ENCODE measurements around the gene YAP1.

The YAP1 gene

DNA sequence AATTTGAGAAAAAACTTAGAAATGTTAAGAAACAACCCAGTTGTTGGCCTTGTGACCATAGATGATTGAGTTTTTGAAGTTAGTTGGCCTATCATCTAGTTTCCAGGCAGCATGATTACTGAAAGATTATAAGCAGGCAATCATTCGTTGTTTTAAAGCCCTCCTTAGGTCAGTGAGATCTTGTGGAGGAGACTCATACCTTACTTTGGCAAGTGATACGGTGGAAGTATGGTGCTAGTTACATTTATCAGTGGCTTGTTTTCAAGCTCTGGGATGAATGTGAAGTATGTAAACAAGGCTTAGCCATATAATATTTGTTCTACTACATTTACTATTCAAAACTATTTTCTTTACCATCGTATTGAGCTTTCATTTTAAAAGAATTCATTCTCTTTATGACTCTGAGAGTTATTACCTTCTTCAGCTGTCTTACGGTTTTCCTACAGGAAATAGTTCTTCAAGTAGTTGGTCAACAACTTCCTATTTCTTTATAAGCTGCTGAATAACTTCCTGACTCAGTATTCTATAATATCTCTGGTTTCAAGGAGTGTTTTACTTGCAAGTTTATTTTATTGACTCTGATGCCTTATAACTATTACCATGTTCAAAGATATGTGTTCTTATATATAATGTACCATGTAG, 7.3 kb downstream of the YAP1 start:
- DNase-seq = no peak

- DNase-seq = no peak
Observed at GRCh38 chr11:102118937-102119336, 8.7 kb downstream of the YAP1 start.

DNA sequence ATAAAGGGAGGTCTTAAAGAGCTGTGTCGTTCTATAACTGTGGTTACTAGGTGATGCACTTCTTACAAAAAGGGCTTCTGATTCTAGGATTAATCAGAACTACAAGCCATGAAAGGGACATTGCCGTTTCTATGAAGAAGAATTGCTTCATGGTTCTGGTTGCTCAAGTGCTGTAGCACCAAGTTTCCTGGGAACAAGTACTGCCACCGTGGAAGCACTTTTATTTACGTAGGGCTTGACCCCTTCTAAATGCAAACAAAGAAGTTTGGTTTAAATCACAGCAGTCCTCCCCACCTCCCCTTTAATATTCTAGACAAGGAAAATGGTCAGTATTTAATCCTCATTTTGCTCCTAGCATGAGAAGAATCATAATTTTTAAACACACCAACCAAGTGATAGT, 9.8 kb downstream of the YAP1 start:
- DNase-seq = no peak

GRCh38 chr11:102120437-102120973, 10.3 kb downstream of the YAP1 start:
- no peak for DNase-seq

DNA sequence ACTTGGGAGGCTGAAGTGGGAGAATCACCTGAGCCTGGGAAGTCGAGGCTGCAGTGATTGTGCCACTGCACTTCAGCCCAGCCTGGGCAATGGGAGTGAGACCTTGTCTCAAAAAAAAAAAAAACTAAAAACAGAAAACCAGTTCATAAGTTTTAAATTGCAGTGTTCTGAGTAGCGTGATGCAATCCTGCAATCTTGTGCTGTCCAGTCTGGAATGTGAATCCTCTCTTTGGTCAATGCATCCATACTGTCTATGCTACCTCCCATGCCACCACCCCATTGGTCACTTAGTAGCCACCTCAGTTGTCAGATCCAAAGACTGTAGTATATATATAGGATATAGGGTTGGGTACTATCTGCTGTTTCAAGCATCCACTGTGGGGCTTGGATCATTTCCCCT, 11.1 kb downstream of the YAP1 start:
- DNase-seq = no peak

- no peak for DNase-seq
Observed at GRCh38 chr11:102134597-102134996, 24.4 kb downstream of the YAP1 start.

DNA sequence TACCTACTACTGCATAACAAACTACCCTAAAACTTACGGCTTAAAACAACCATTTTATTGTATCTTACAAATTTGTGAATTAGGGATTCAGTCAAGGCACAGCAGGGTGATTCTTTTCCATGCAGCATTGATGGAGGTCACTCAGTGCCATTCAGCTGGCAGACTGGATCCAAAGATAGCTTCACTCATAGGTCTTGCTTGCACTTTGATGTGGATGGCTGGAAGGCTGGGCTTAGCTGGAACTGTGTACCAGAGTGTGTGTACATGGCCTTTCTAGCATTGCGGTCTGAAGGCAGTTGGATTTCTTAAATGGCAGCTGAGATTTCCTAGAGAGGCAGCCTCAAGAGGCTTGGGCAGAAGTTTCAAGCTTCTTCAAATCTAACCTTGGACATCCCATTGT, 25.0 kb downstream of the YAP1 start:
- no peak for DNase-seq

DNA sequence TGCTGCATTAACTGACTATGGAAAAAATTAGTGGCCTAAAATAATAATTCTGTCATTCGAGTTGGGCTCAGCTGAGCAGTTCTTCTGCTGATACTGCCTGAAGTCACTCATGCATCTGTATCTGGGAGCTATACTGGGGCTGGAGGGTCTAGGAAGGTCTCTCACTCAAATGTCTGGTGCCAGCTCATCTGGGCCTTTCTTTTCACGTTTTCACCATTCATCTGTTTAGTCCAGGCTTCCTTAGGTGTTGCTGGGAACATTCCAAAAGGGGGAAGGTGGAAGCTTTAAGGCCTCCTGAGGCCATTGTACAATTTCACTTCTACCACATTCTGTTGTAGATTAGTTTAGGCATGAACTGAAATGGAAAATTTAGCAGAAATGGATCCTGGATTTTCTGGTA, 28.0 kb downstream of the YAP1 start:
- no peak for DNase-seq

DNA sequence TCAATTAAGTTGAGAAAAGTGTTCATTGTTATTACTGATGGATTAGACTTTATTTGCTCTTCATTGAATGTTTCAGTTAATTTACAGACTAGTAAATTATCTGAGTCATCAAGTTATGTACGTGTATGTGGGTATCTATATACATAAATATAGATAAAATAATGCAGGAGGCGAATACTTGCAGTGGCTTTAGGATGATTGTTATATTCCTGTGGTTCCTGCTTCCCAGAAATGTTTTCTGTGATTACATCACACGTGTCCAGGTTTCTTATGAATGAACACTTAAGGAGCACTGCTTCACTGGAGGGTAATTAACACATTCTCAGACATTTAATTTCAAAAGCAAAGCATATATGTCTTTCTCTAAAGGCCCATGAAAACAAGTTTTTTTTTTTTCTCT, 28.4 kb downstream of the YAP1 start:
- no peak for DNase-seq

GRCh38 chr11:102139081-102139498, 28.8 kb downstream of the YAP1 start:
- DNase-seq = no peak

GRCh38 chr11:102142333-102142732, 32.1 kb downstream of the YAP1 start:
- no peak for DNase-seq

- no peak for DNase-seq
Observed at GRCh38 chr11:102143867-102144266, 33.6 kb downstream of the YAP1 start.

GRCh38 chr11:102144357-102145355, 34.4 kb downstream of the YAP1 start:
- DNase-seq = no peak

DNA sequence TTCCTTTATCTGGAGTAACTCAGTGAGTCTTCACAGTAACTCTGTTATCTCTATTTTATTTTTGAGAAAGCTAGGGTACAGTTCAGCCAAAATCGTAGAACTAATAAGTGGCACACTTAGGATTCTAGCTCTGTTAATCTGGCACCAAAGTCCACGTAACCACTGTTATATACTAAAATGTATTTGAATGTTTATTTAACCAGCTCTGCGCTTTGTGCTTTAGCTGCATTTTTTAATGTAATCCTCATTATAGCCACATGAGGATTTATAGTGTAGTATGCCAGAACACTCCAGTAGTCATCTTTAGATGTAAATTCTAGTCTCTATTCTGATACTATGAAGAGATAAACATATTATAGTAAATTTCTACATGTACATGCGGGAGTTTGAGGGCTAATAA, 36.8 kb downstream of the YAP1 start:
- DNase-seq = no peak

DNA sequence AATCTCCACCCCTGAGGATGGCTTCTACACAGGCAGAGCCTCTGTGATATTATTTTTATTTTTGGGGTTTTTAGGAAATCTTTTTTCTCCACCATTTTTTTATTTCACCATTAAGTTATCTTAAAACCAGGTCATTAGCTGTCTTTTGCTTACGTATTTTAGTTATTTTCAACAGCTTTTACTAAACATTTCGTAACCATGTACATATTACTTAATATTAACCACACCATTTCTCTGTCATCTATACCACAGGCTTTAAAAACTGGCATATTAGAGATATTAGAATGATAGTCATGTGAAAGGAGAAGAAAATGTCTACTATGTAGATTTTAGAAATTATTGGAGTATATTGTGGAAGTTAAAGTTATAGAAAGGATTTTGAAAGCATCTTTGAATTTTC, 37.4 kb downstream of the YAP1 start:
- DNase-seq = no peak

DNA sequence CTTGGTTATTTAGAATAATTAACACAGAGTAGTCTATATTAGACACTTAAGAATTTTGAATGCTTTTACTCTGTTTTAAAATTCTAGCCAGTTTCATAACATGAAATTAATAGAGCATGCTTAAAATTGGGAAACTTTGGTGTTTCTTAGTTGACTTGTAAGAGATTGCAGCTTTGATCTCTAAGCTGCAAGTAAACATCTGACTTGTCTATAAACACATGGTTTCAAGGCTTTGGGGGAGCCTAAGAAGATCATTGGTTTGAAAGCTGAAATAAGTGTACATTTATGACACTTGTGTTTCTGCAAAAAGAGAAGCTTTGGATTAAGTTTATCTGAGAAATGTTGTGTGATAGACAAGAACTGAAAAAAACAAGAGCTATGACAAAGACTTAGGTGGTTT, 37.8 kb downstream of the YAP1 start:
- DNase-seq = no peak

DNA sequence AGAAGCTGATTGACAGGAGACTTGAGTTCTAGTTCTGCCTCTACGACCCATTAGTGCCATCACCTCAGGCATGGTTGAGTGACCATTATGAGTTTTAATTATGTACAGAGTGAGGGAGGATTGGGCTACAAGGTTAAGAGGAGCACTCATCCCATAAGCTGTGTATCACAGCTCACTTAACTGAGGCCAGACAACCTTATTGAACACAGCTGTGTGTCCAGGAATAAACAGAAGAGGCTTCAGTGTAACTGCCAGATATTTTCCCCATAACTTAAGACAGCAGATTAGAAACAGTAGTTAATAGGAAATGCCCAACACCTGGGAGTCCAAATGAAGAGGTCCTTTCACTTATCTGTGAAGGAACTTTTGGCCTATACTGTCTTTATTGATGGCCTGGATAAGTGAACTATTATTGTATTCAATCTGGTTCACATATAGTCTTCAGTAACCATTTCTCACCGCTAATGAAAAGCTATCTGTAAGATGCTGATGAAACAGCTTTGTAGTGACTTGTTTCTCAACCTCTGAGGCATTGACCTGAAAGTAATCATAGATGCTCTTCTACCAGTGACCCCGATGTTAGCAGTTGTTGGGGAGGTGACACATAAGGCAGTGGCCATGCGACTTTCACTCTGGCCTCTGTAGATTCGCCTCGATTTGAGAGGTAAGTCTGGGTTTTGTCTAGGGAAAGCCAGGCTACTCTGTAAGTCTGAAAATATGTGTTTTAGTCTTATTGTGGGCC, 41.7 kb downstream of the YAP1 start:
- DNase-seq = no peak

GRCh38 chr11:102153082-102153481, 42.8 kb downstream of the YAP1 start:
- DNase-seq = no peak

DNA sequence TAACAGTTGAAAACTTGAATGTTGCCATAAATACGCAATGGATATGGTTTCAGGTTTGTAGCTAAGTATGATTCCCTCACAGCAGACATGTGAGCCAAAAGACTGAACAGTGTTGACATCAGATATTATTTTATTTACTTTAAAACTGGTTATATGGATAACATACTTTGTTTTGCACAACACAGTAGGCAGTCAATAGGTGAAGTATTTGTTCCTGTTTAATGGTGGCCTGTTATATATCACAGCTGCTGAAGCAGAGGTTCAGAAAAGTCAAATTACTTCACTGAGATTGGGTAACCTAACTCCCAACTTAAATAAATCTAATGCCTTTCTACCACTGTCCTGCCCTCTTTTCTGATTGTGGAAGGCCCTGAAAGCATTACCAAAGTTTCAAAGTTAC, 44.6 kb downstream of the YAP1 start:
- no peak for DNase-seq

DNA sequence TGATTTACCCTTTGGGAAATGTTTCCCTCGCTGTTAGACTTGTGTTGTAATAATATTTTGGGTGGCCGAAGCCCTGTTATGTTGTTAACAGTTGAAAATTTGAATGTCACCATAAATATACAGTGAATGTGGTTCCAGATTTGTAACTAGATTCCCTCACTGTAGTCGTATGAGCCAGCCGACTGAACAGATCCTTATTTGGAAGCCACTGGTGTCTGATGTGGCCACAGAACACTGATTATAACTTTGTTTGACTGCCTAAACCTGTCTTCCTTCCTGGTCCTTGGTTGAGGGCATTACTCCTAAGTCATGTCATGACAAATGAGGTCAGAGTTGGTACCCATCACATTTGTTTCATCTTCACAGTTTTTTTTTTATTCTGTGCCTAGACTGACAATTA, 45.4 kb downstream of the YAP1 start:
- no peak for DNase-seq

GRCh38 chr11:102157219-102157618, 47.0 kb downstream of the YAP1 start:
- DNase-seq = no peak

GRCh38 chr11:102158164-102158735, 48.0 kb downstream of the YAP1 start:
- DNase-seq = no peak

DNA sequence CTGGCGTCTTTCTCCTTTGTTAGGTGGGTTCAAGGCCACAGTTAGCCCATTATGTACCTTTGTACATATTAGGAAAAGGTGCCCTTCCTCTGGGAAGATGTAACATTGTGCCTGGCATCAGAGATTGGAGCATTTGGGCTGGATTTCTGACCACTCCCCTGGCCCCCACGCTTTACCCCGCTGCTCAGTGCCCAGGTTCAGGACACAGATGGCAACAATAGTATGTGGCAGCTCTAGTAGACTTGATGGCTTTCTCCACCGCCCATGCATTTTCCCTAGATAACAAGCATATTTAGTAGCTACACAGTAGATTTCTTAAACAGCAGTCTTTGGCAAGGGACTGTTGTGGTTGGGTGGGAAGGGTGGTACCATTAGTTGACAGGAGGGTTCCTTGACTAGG, 53.1 kb downstream of the YAP1 start:
- DNase-seq = no peak

Measured in activated CD8-positive, alpha-beta memory T cell treated with anti-CD3 and anti-CD28 coated beads, Interleukin-2, amount 50 U/mL, for 48 hours (primary cell).